Measurements from ENCODE around the gene MID1.

The MID1 gene

GRCh38 chrX:10441464-10441863 is 178.9 kb downstream of the MID1 start:
- no peak overlapping the region for H3K4me3 ChIP-seq (ENCODE audit: low read depth, low read length)
- DNase-seq (ENCODE audit: low read depth): no peak
- TF ChIP-seq CTCF (conservative IDR thresholded peaks at IDR 0.05; ENCODE audit: low read depth, low read length): no peak

GRCh38 chrX:10433296-10433965 is 187.0 kb downstream of the MID1 start:
- no peak overlapping the region for H3K4me3 ChIP-seq (ENCODE audit: low read depth, low read length)
- DNase-seq (ENCODE audit: low read depth): no peak
- no peak for TF ChIP-seq CTCF (conservative IDR thresholded peaks at IDR 0.05; ENCODE audit: low read depth, low read length)

- no peak for TF ChIP-seq CTCF (conservative IDR thresholded peaks at IDR 0.05; ENCODE audit: low read depth, low read length)
- H3K4me3 ChIP-seq (ENCODE audit: low read depth, low read length): no peak overlapping the region
- DNase-seq (ENCODE audit: low read depth): no peak
Observed at GRCh38 chrX:10429908-10430307, 190.5 kb downstream of the MID1 start.

GRCh38 chrX:10427249-10427648 is 193.1 kb downstream of the MID1 start:
- H3K4me3 ChIP-seq (ENCODE audit: low read depth, low read length): no peak overlapping the region
- DNase-seq (ENCODE audit: low read depth): no peak
- TF ChIP-seq CTCF (conservative IDR thresholded peaks at IDR 0.05; ENCODE audit: low read depth, low read length): no peak

GRCh38 chrX:10423716-10424115 is 196.7 kb downstream of the MID1 start:
- no peak overlapping the region for H3K4me3 ChIP-seq (ENCODE audit: low read depth, low read length)
- DNase-seq (ENCODE audit: low read depth): no peak
- no peak for TF ChIP-seq CTCF (conservative IDR thresholded peaks at IDR 0.05; ENCODE audit: low read depth, low read length)

- H3K4me3 ChIP-seq (ENCODE audit: low read depth, low read length): no peak overlapping the region
- no peak for TF ChIP-seq CTCF (conservative IDR thresholded peaks at IDR 0.05; ENCODE audit: low read depth, low read length)
- no peak for DNase-seq (ENCODE audit: low read depth)
Observed at GRCh38 chrX:10420134-10420533, 200.3 kb downstream of the MID1 start.

GRCh38 chrX:10416424-10416823 is 204.0 kb downstream of the MID1 start:
- DNase-seq (ENCODE audit: low read depth): no peak
- H3K4me3 ChIP-seq (ENCODE audit: low read depth, low read length): no peak overlapping the region
- TF ChIP-seq CTCF (conservative IDR thresholded peaks at IDR 0.05; ENCODE audit: low read depth, low read length): no peak
